Stimulated activated CD4-positive, alpha-beta T cell treated with anti-CD3 and anti-CD28 coated beads, TNF-alpha, amount 100 ng/mL, for 48 hours (primary cell): ENCODE results near the gene TARS3.

ENCODE experiments used
- DNase-seq, 3 donors: peaks; one replicate each; pipeline ENCODE4 v3.0.0-alpha.2; 2020; ENCODE audit warnings: low read depth in 3 of 3

TARS3 gene

DNA sequence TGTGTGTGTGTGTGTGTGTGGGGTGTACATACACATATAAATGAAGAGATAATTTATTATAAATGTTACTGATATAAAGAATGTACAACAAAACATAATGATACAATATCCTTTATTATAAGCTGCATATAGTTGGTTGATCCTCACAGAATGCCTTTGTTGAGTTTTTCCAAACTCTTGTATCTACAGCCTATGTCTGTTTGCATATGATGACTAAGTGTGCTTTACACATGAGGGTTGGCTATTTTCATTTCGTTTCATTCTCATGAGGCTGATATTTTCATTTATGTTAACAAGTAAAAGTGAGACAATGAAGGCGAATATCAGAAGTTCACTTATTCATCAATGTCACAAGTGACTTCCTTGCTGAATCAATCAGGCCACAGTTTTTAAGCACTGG lies 117.2 kb downstream of the TARS3 start:
- no peak for DNase-seq

DNA sequence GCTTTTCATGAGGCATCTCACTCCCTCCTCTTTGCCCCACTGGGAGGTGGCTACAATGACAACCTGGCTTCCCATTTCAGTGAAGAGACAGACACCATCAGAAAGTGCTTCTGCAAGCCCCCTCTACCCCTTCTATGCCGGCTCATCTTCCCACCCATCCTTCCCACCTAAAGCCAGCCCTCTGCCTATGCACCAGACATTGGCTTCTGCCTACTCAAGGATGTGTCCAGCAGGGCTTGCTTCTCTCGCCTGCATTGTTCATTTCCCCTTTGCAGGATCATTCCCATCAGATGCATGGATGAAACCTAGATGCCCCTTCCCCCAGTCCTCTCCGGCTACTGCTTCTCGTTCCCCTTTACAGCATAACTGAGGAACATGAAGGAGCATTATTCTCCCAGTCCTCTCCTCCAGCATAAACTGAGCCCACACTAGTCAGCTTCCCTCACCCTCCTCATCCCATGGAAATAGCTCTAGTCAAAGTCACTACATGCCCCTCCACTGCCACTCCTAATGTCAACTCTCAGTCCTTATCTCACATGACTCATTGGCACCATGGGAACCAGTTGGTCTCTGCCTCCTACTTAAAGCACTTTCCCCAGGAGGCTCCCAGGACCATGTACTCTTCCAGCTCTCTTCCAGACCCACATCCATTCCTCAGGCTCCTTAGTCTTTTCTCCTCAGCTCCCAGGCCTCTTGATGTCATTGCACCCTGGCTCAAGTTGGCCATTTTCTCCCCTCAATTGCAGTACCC lies 120.0 kb downstream of the TARS3 start:
- no peak for DNase-seq
